WTC11 (cell line): ENCODE results near the gene TET1. TPM values are rescaled to one million over a fixed set of nuclear protein-coding genes. Genes with fewer than 3 reads are reported as not detected.

Experiments used
- ATAC-seq: fragments of 200-7000 bp; cut with Tn5 transposase; 2 replicates; pipeline ENCODE4 v1.10.0; 2021; ENCODE audit warnings: mild to moderate bottlenecking, moderate library complexity
- CTCF ChIA-PET: fragments of 300-600 bp; sonication (Branson Sonifier 250); formaldehyde crosslinking; loops from one replicate; lab custom pipeline; 2021; ENCODE audit warnings: antibody characterized with exemption; lab: Charles Lee
- POLR2A ChIA-PET: fragments of 350-600 bp; sonication (Branson Sonifier 250); formaldehyde crosslinking; loops from one replicate; lab custom pipeline; 2021; ENCODE audit warnings: antibody characterized with exemption; lab: Charles Lee
- DNase-seq: peaks from one replicate; pipeline ENCODE4 v3.0.0; 2021; ENCODE audit warnings: low spot score
- H3K27ac Mint-ChIP-seq: 2 replicates; pipeline ENCODE4 v1.8.0; 2021; ENCODE audit warnings: mixed read lengths
- H3K27me3 Mint-ChIP-seq: 2 replicates; pipeline ENCODE4 v1.8.0; 2021; ENCODE audit warnings: low read depth, mild to moderate bottlenecking, moderate library complexity, mixed read lengths
- H3K36me3 Mint-ChIP-seq: 2 replicates; pipeline ENCODE4 v1.8.0; 2021; ENCODE audit warnings: mixed read lengths
- H3K4me1 Mint-ChIP-seq: 2 replicates; pipeline ENCODE4 v1.8.0; 2022; ENCODE audit warnings: mixed read lengths
- H3K4me3 Mint-ChIP-seq: 2 replicates; pipeline ENCODE4 v1.8.0; 2021; ENCODE audit warnings: mild to moderate bottlenecking, moderate library complexity, mixed read lengths
- H3K9me3 Mint-ChIP-seq: 2 replicates; pipeline ENCODE4 v1.8.0; 2021; ENCODE audit warnings: mixed read lengths
- CBFB ChIP-seq: sonication (generic); formaldehyde crosslinking; IDR thresholded peaks from 2 replicates; pipeline ENCODE4 v1.8.1; 2022; ENCODE audit warnings: mild to moderate bottlenecking, low read depth, missing genetic modification reagents
- CREB1 ChIP-seq: sonication (generic); formaldehyde crosslinking; IDR thresholded peaks from 2 replicates; pipeline ENCODE4 v1.8.0; 2023; ENCODE audit warnings: mild to moderate bottlenecking, missing genetic modification reagents
- CREM ChIP-seq: sonication (generic); formaldehyde crosslinking; IDR thresholded peaks from 2 replicates; pipeline ENCODE4 v1.8.1; 2022; ENCODE audit warnings: mild to moderate bottlenecking, missing genetic modification reagents, moderate library complexity
- CTCF ChIP-seq: fragments of 200-600 bp; IDR thresholded peaks from 2 replicates; pipeline ENCODE4 v1.8.0; 2022; ENCODE audit warnings: antibody characterized with exemption
- ELF4 ChIP-seq: sonication (generic); formaldehyde crosslinking; IDR thresholded peaks from 2 replicates; pipeline ENCODE4 v1.8.1; 2022; ENCODE audit warnings: low read depth, mild to moderate bottlenecking, moderate library complexity, missing genetic modification reagents
- EMX1 ChIP-seq: fragments of 250-450 bp; sonication (Bioruptor Pico); IDR thresholded peaks from 2 replicates; pipeline ENCODE4 v1.8.0; 2021; ENCODE audit warnings: mild to moderate bottlenecking
- FOXK1 ChIP-seq: sonication (generic); formaldehyde crosslinking; IDR thresholded peaks from 2 replicates; pipeline ENCODE4 v1.8.0; 2022; ENCODE audit warnings: mild to moderate bottlenecking, moderate library complexity, missing genetic modification reagents
- GTF2I ChIP-seq: fragments of 250-450 bp; sonication (Bioruptor Pico); conservative IDR thresholded peaks from 2 replicates; pipeline ENCODE4 v1.4.0; 2021; ENCODE audit warnings: mild to moderate bottlenecking
- JAZF1 ChIP-seq: fragments of 250-450 bp; sonication (Bioruptor Pico); IDR thresholded peaks from 2 replicates; pipeline ENCODE4 v1.9.0; 2021; ENCODE audit warnings: moderate library complexity, mild to moderate bottlenecking, inconsistent platforms
- JUN ChIP-seq: sonication (generic); formaldehyde crosslinking; IDR thresholded peaks from 2 replicates; pipeline ENCODE4 v1.8.0; 2023; ENCODE audit warnings: mild to moderate bottlenecking, missing genetic modification reagents
- KAT7 ChIP-seq: sonication (generic); formaldehyde crosslinking; IDR thresholded peaks from 2 replicates; pipeline ENCODE4 v1.8.1; 2023; ENCODE audit warnings: missing genetic modification reagents, mild to moderate bottlenecking, borderline replicate concordance
- NR2C2 ChIP-seq: sonication (generic); formaldehyde crosslinking; IDR thresholded peaks from 2 replicates; pipeline ENCODE4 v1.8.0; 2022; ENCODE audit warnings: mild to moderate bottlenecking, missing genetic modification reagents
- SMAD3 ChIP-seq: sonication (generic); formaldehyde crosslinking; IDR thresholded peaks from 2 replicates; pipeline ENCODE4 v1.8.0; 2022; ENCODE audit warnings: missing genetic modification reagents, mild to moderate bottlenecking, borderline replicate concordance
- TCF7 ChIP-seq: sonication (generic); formaldehyde crosslinking; IDR thresholded peaks from 2 replicates; pipeline ENCODE4 v1.8.0; 2022; ENCODE audit warnings: mild to moderate bottlenecking, low read depth, missing genetic modification reagents, moderate library complexity
- TEAD4 ChIP-seq: sonication (generic); formaldehyde crosslinking; IDR thresholded peaks from 2 replicates; pipeline ENCODE4 v1.8.0; 2022; ENCODE audit warnings: mild to moderate bottlenecking, missing genetic modification reagents
- TP53 ChIP-seq: sonication (generic); formaldehyde crosslinking; IDR thresholded peaks from 2 replicates; pipeline ENCODE4 v1.8.1; 2023; ENCODE audit warnings: mild to moderate bottlenecking, missing genetic modification reagents
- ZNF121 ChIP-seq: sonication (generic); formaldehyde crosslinking; IDR thresholded peaks from 2 replicates; pipeline ENCODE4 v1.8.0; 2023; ENCODE audit warnings: missing genetic modification reagents
- ZNF263 ChIP-seq: sonication (generic); formaldehyde crosslinking; IDR thresholded peaks from 2 replicates; pipeline ENCODE4 v1.8.1; 2022; ENCODE audit warnings: low read depth, mild to moderate bottlenecking, moderate library complexity, missing genetic modification reagents
- ZNF423 ChIP-seq: fragments of 250-450 bp; sonication (Bioruptor Pico); IDR thresholded peaks from 2 replicates; pipeline ENCODE4 v2.1.2; 2022; ENCODE audit warnings: mild to moderate bottlenecking, moderate library complexity
- total RNA-seq: library from RNA; stranded (reverse); gene quantifications from 3 replicates; pipeline ENCODE4 v1.2.3, GENCODE V29; 2021
- TF ChIP-seq, protein P1 (sequence below): sonication (generic); formaldehyde crosslinking; IDR thresholded peaks from 2 replicates; pipeline ENCODE4 v1.8.1; 2022; ENCODE audit warnings: mild to moderate bottlenecking, missing genetic modification reagents, moderate library complexity, borderline replicate concordance
- TF ChIP-seq, protein P2 (sequence below): fragments of 250-450 bp; sonication (Bioruptor Pico); IDR thresholded peaks from 2 replicates; pipeline ENCODE4 v1.9.0; 2021; ENCODE audit warnings: mild to moderate bottlenecking
- TF ChIP-seq, protein P3 (sequence below): sonication (generic); formaldehyde crosslinking; IDR thresholded peaks from 2 replicates; pipeline ENCODE4 v1.8.1; 2022; ENCODE audit warnings: mild to moderate bottlenecking, moderate library complexity, missing genetic modification reagents

Gene TET1
- total RNA-seq, 1 experiment from 2014 or later = 71.4 TPM

GRCh38 chr10:68543004-68543918 lies 16.9 kb upstream of the TET1 start:
- ChIA-PET POLR2A (interaction anchor here (0.6 kb wide), 1 partner anchor 475 kb away, joined by 3 read pairs; no protein-coding TSS in a partner anchor), CTCF (no interaction called here)
- no peak overlapping the region for H3K27ac Mint-ChIP-seq
- no peaks in the 10 kb centered on the region for H3K9me3 Mint-ChIP-seq
- H3K4me3 Mint-ChIP-seq = no peak overlapping the region
- no peak for ATAC-seq
- no peaks in the 10 kb centered on the region for H3K4me1 Mint-ChIP-seq
- TF ChIP-seq TCF7 (no peak), NR2C2 (CRISPR knock-in tag) (no peak), ELF4 (CRISPR knock-in tag) (no peak), KAT7 (CRISPR knock-in tag) (no peak), JAZF1 (no peak), JUN (CRISPR knock-in tag) (no peak), EMX1 (CRISPR knock-in tag) (no peak), CBFB (CRISPR knock-in tag) (no peak), FOXK1 (CRISPR knock-in tag) (no peak), SMAD3 (CRISPR knock-in tag) (no peak), CREB1 (CRISPR knock-in tag) (no peak), CREM (CRISPR knock-in tag) (no peak), TP53 (CRISPR knock-in tag) (no peak)
- TF ChIP-seq, protein P1, sequence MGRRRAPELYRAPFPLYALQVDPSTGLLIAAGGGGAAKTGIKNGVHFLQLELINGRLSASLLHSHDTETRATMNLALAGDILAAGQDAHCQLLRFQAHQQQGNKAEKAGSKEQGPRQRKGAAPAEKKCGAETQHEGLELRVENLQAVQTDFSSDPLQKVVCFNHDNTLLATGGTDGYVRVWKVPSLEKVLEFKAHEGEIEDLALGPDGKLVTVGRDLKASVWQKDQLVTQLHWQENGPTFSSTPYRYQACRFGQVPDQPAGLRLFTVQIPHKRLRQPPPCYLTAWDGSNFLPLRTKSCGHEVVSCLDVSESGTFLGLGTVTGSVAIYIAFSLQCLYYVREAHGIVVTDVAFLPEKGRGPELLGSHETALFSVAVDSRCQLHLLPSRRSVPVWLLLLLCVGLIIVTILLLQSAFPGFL (CRISPR knock-in tag) = no peak
- TF ChIP-seq, protein P2, sequence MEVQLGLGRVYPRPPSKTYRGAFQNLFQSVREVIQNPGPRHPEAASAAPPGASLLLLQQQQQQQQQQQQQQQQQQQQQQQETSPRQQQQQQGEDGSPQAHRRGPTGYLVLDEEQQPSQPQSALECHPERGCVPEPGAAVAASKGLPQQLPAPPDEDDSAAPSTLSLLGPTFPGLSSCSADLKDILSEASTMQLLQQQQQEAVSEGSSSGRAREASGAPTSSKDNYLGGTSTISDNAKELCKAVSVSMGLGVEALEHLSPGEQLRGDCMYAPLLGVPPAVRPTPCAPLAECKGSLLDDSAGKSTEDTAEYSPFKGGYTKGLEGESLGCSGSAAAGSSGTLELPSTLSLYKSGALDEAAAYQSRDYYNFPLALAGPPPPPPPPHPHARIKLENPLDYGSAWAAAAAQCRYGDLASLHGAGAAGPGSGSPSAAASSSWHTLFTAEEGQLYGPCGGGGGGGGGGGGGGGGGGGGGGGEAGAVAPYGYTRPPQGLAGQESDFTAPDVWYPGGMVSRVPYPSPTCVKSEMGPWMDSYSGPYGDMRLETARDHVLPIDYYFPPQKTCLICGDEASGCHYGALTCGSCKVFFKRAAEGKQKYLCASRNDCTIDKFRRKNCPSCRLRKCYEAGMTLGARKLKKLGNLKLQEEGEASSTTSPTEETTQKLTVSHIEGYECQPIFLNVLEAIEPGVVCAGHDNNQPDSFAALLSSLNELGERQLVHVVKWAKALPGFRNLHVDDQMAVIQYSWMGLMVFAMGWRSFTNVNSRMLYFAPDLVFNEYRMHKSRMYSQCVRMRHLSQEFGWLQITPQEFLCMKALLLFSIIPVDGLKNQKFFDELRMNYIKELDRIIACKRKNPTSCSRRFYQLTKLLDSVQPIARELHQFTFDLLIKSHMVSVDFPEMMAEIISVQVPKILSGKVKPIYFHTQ (CRISPR knock-in tag) = no peak
- TF ChIP-seq, protein P3, sequence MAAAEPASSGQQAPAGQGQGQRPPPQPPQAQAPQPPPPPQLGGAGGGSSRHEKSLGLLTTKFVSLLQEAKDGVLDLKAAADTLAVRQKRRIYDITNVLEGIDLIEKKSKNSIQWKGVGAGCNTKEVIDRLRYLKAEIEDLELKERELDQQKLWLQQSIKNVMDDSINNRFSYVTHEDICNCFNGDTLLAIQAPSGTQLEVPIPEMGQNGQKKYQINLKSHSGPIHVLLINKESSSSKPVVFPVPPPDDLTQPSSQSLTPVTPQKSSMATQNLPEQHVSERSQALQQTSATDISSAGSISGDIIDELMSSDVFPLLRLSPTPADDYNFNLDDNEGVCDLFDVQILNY (CRISPR knock-in tag) = no peak
- no peaks in the 10 kb centered on the region for H3K27me3 Mint-ChIP-seq
- no peak for DNase-seq
- H3K36me3 Mint-ChIP-seq = no peaks in the 10 kb centered on the region

DNA sequence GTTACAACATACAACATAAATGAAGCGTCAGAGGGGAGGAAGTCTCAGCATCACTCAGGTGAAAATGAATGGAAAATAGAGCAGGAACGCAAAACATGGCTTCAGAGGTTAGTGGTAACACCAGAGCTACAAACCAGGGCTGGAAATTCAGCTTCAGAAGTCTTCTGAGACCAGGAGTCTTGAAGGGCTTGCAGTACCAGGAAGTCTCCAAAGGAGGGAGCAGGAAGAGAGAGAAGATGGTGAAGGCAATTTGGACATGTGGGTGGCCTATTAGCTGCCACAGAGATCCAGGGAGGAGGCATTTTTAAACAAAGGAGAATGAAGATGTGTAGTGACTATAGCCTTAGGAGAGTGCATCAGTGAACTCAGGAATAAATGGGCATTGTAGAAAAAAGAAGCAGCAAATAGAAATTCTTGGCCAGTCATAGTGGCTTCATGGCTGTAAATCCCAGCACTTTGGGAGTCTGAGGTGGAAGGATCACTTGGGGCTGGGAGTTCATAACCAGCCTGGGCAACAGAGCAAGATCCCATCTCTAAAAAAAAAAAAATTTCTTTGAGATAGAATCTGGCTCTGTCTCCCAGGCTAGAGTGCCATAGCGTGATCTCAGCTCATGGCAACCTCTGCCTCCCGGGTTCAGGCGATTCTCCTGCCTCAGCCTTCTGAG lies 9.3 kb upstream of the TET1 start:
- no peaks in the 10 kb centered on the region for H3K36me3 Mint-ChIP-seq
- H3K9me3 Mint-ChIP-seq = no peaks in the 10 kb centered on the region
- CTCF ChIA-PET = interaction anchor here (0.6 to 1.9 kb wide), 31 partner anchors 9 to 346 kb away, joined by 3 to 16 read pairs (median 4); partner anchors contain the start of genes CCAR1, DNA2 and TET1
- H3K4me3 Mint-ChIP-seq = no peak overlapping the region
- H3K27me3 Mint-ChIP-seq = no peaks in the 10 kb centered on the region
- ATAC-seq = peak; percentile 85
- TF ChIP-seq ZNF121 (CRISPR knock-in tag) = peak; percentile 74; the same call in 1 of the 2 replicates
- no peak for TF ChIP-seq ZNF263
- no peak for TF ChIP-seq TEAD4 (CRISPR knock-in tag)
- TF ChIP-seq CREB1 (CRISPR knock-in tag) = no peak
- TF ChIP-seq, protein P2 (CRISPR knock-in tag) = no peak
- TF ChIP-seq ZNF423 = no peak
- peak; percentile 58; the same call in 1 of the 2 replicates for TF ChIP-seq CTCF
- TF ChIP-seq GTF2I (CRISPR knock-in tag) = peak; percentile 89
- POLR2A ChIA-PET = interaction anchor here (0.5 to 1.5 kb wide), 4 partner anchors 9 to 215 kb away, joined by 4 to 9 read pairs (median 4); partner anchors contain the start of genes CCAR1 and TET1
- peaks cover 18% of the 10 kb centered on the region for H3K4me1 Mint-ChIP-seq
- peak overlapping the region; percentile 32; the same call in 1 of the 2 replicates for H3K27ac Mint-ChIP-seq
- peak; percentile 67 for DNase-seq
